ENCODE results near the gene EHMT1. TPM values are rescaled to one million over a fixed set of nuclear protein-coding genes. Genes with fewer than 3 reads are reported as not detected.
A peak's percentile ranks its signal among the peaks of the same experiment; 100 is the strongest.

EHMT1 gene
- total RNA-seq, 1 donor from 2014 or later = 162 TPM

DNA sequence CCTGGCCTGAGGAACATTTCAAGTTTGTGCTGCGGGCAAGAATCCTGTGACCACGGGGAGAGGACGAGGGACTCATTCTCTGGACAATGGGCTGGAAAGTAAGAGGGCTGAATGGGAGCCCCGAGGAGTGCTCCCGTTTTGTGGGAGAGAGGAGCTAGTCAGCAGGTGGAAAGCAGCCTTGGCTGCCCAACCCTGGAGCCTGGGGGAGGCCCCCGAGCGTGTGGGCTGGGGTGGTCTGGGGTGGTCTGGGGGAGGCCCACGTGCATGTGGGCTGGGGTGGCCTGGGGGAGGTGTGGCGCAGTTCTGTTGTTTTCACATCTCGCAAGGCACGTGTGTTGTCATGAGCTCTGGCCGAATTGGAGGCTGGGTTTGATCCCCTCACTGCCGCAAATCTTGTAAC, 27.5 kb downstream of the EHMT1 start:
- Mint-ChIP-seq H3K9me3 (ENCODE audit: unreplicated experiment) (peaks cover 3% of the 10 kb centered on the region), H3K27ac (ENCODE audit: unreplicated experiment) (peak overlapping the region; percentile 33), H3K4me1 (ENCODE audit: low read depth, unreplicated experiment) (peaks cover 26% of the 10 kb centered on the region), H3K27me3 (ENCODE audit: unreplicated experiment) (peaks cover 5% of the 10 kb centered on the region), H3K4me3 (ENCODE audit: unreplicated experiment) (no peak overlapping the region), H3K36me3 (ENCODE audit: unreplicated experiment) (no peaks in the 10 kb centered on the region)
- no peak for DNase-seq
- TF ChIP-seq, protein P1, sequence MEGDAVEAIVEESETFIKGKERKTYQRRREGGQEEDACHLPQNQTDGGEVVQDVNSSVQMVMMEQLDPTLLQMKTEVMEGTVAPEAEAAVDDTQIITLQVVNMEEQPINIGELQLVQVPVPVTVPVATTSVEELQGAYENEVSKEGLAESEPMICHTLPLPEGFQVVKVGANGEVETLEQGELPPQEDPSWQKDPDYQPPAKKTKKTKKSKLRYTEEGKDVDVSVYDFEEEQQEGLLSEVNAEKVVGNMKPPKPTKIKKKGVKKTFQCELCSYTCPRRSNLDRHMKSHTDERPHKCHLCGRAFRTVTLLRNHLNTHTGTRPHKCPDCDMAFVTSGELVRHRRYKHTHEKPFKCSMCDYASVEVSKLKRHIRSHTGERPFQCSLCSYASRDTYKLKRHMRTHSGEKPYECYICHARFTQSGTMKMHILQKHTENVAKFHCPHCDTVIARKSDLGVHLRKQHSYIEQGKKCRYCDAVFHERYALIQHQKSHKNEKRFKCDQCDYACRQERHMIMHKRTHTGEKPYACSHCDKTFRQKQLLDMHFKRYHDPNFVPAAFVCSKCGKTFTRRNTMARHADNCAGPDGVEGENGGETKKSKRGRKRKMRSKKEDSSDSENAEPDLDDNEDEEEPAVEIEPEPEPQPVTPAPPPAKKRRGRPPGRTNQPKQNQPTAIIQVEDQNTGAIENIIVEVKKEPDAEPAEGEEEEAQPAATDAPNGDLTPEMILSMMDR (IDR thresholded peaks at IDR 0.05; ENCODE audit: partially characterized antibody, unreplicated experiment) = no peak

DNA sequence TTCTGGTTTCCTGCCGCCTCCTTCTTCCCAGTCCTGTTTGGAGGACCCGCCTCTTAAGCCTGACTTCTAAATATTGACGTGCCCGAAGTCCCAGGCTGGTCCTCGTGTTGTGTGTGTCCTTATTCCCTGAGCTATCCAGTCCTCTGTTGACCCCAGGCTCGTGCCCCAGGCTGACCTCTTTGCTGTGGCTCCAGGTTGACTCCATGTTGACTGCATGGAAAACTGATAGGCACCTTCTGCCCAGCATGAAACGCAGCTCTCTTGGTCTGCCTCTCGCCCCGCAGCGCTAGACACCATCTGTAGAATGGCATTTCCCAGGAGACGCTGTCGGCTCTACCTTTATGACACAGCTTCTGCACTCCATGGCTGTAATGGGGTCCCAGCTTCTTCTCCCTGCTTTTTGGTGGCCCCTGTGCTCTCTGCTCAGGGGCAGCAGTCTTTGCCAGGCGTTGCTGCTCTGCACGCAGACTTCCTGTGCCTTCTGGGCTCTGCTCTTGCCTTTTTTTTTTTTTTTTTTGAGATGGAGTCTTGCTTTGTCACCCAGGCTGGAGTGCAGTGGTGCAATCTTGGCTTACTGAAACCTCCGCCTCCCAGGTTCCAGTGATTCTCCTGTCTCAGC, 28.4 kb downstream of the EHMT1 start:
- TF ChIP-seq, protein P1 (IDR thresholded peaks at IDR 0.05; ENCODE audit: partially characterized antibody, unreplicated experiment) = no peak
- DNase-seq = peak; percentile 33
- no peaks in the 10 kb centered on the region for H3K36me3 Mint-ChIP-seq (ENCODE audit: unreplicated experiment)
- peak overlapping the region; percentile 71 for H3K27ac Mint-ChIP-seq (ENCODE audit: unreplicated experiment)
- peaks cover 1% of the 10 kb centered on the region for H3K9me3 Mint-ChIP-seq (ENCODE audit: unreplicated experiment)
- peaks cover 5% of the 10 kb centered on the region for H3K27me3 Mint-ChIP-seq (ENCODE audit: unreplicated experiment)
- peaks cover 24% of the 10 kb centered on the region for H3K4me1 Mint-ChIP-seq (ENCODE audit: low read depth, unreplicated experiment)
- peak overlapping the region; percentile 35 for H3K4me3 Mint-ChIP-seq (ENCODE audit: unreplicated experiment)

DNA sequence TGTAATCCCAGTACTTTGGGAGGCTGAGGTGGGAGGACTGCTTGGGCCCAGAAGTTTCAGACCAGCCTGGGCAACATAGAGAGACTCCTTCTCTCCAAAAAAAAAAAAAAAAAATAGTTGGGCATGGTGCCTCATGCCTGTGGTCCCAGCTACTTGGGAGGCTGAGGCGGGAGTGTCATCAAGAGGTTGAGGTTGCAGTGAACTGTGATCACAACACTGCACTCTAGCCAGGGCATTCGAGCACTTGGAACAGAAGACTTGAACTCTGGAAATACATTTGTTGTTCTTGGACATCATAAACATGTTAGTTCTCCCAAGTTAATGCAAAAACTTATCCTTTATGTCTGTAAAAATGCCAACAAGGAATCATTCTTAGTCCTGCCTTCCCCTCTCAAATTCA, 29.6 kb downstream of the EHMT1 start:
- H3K27me3 Mint-ChIP-seq (ENCODE audit: unreplicated experiment) = peaks cover 5% of the 10 kb centered on the region
- H3K9me3 Mint-ChIP-seq (ENCODE audit: unreplicated experiment) = peaks cover 1% of the 10 kb centered on the region
- TF ChIP-seq, protein P1 (IDR thresholded peaks at IDR 0.05; ENCODE audit: partially characterized antibody, unreplicated experiment) = no peak
- no peak overlapping the region for H3K4me3 Mint-ChIP-seq (ENCODE audit: unreplicated experiment)
- DNase-seq = no peak
- no peaks in the 10 kb centered on the region for H3K36me3 Mint-ChIP-seq (ENCODE audit: unreplicated experiment)
- H3K4me1 Mint-ChIP-seq (ENCODE audit: low read depth, unreplicated experiment) = peaks cover 24% of the 10 kb centered on the region
- no peak overlapping the region for H3K27ac Mint-ChIP-seq (ENCODE audit: unreplicated experiment)

DNA sequence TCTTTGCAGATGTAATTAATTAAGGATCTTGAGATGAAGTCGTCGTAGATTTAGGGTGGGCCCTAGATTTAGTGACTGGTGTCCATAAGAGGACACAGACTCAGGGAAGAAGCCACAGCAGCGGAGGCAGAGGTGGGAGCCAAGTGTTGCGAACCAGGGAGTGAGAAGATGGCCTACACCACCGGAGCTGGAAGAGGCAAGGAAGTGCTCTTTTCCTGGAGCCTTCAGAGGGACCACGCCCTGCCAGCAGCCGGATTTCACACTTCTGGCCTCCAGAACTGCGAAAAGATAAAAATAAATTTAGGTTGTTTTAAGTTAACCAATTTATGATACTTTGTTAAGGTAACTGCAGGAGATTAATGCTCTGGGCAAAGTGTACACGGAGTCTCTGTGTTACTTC, 30.7 kb downstream of the EHMT1 start:
- Mint-ChIP-seq H3K9me3 (ENCODE audit: unreplicated experiment) (peaks cover 1% of the 10 kb centered on the region), H3K27ac (ENCODE audit: unreplicated experiment) (peak overlapping the region; percentile 79), H3K27me3 (ENCODE audit: unreplicated experiment) (peaks cover 6% of the 10 kb centered on the region), H3K4me3 (ENCODE audit: unreplicated experiment) (no peak overlapping the region), H3K36me3 (ENCODE audit: unreplicated experiment) (no peaks in the 10 kb centered on the region), H3K4me1 (ENCODE audit: low read depth, unreplicated experiment) (peaks cover 24% of the 10 kb centered on the region)
- no peak for DNase-seq
- TF ChIP-seq, protein P1 (IDR thresholded peaks at IDR 0.05; ENCODE audit: partially characterized antibody, unreplicated experiment) = no peak

DNA sequence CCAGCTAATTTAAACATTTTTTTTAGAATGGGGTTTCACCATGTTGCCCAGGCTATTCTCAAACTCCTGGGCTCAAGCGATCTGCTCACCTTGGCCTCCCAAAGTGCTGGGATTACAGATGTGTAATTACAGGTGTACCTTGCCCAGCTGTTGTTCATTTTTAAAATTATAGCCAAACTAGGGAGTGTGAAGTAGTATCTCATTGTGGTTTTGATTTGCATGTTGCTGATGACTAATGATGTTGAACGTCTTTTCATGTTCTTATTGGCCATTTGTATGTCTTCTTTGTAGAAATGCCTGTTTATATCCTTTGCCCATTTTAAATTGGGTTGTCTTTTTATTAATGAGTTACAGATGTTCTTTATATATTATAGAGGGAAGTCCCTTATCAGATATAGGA, 31.5 kb downstream of the EHMT1 start:
- Mint-ChIP-seq H3K4me1 (ENCODE audit: low read depth, unreplicated experiment) (peaks cover 21% of the 10 kb centered on the region), H3K27me3 (ENCODE audit: unreplicated experiment) (peaks cover 6% of the 10 kb centered on the region), H3K27ac (ENCODE audit: unreplicated experiment) (no peak overlapping the region), H3K36me3 (ENCODE audit: unreplicated experiment) (no peaks in the 10 kb centered on the region), H3K4me3 (ENCODE audit: unreplicated experiment) (no peak overlapping the region), H3K9me3 (ENCODE audit: unreplicated experiment) (peaks cover 1% of the 10 kb centered on the region)
- TF ChIP-seq, protein P1 (IDR thresholded peaks at IDR 0.05; ENCODE audit: partially characterized antibody, unreplicated experiment) = no peak
- DNase-seq = no peak
